SK-N-MC (cell line): ENCODE measurements around the gene CA10.

Experiments
- DNase-seq: peaks from one replicate; pipeline ENCODE4 v3.0.0-alpha.2; 2011; ENCODE audit warnings: low read depth, low spot score
- H3K27ac ChIP-seq: fragments of 200-600 bp; sonication (generic); 2 replicates; pipeline ENCODE4 v1.5.1; 2016; ENCODE audit warnings: mixed run types
- H3K36me3 ChIP-seq: fragments of 200-600 bp; sonication (generic); 2 replicates; pipeline ENCODE4 v1.6.1; 2017; ENCODE audit warnings: antibody characterized with exemption, low read length, mixed read lengths; ENCODE audit not compliant: insufficient read depth
- H3K4me3 ChIP-seq: fragments of 200-600 bp; sonication (generic); 2 replicates; pipeline ENCODE4 v1.5.1; 2016
- H3K9ac ChIP-seq: fragments of 200-600 bp; sonication (generic); 2 replicates; pipeline ENCODE4 v1.8.0; 2017; ENCODE audit warnings: mixed run types, mixed read lengths; ENCODE audit not compliant: insufficient read length
- H3K9me3 ChIP-seq: fragments of 200-600 bp; sonication (generic); 2 replicates; pipeline ENCODE4 v1.6.1; 2017; ENCODE audit warnings: low read depth, mild to moderate bottlenecking, antibody characterized with exemption, low read length, moderate library complexity, mixed read lengths
- EZH2 ChIP-seq: fragments of 200-600 bp; sonication (generic); IDR thresholded peaks from one replicate; pipeline ENCODE4 v1.6.1; 2017; ENCODE audit warnings: antibody characterized with exemption
- FOXP2 ChIP-seq: optimal IDR thresholded peaks from 2 replicates; pipeline ENCODE3; 2011; ENCODE audit warnings: mild to moderate bottlenecking, moderate library complexity; ENCODE audit not compliant: insufficient read depth; ENCODE audit errors: extremely low read length, control extremely low read depth
- POLR2AphosphoS5 ChIP-seq: IDR thresholded peaks from 2 replicates; pipeline ENCODE4 v1.6.1; 2012; ENCODE audit warnings: mild to moderate bottlenecking, low read depth, low read length, borderline replicate concordance

The CA10 gene

GRCh38 chr17:52159246-52160135 is 977 bp upstream of the CA10 start:
- H3K4me3 ChIP-seq: no peak overlapping the region
- H3K9ac ChIP-seq: no peak overlapping the region
- H3K36me3 ChIP-seq: no peaks in the 10 kb centered on the region
- DNase-seq: no peak
- H3K9me3 ChIP-seq: no peaks in the 10 kb centered on the region
- H3K27ac ChIP-seq: no peak overlapping the region
- TF ChIP-seq POLR2AphosphoS5 (no peak), FOXP2 (no peak), EZH2 (no peak)

GRCh38 chr17:52157603-52158449 is 688 bp downstream of the CA10 start:
- DNase-seq: no peak
- H3K36me3 ChIP-seq: no peaks in the 10 kb centered on the region
- no peak overlapping the region for H3K4me3 ChIP-seq
- no peak for TF ChIP-seq FOXP2
- no peak for TF ChIP-seq POLR2AphosphoS5
- TF ChIP-seq EZH2: peak; percentile 79
- H3K9me3 ChIP-seq: no peaks in the 10 kb centered on the region
- H3K27ac ChIP-seq: no peak overlapping the region
- no peak overlapping the region for H3K9ac ChIP-seq

- no peak for DNase-seq
- no peak for TF ChIP-seq POLR2AphosphoS5
- TF ChIP-seq FOXP2: no peak
- no peak for TF ChIP-seq EZH2
- H3K27ac ChIP-seq: no peak overlapping the region
- H3K9ac ChIP-seq: no peak overlapping the region
- no peaks in the 10 kb centered on the region for H3K9me3 ChIP-seq
- H3K4me3 ChIP-seq: no peak overlapping the region
- H3K36me3 ChIP-seq: no peaks in the 10 kb centered on the region
Measured at GRCh38 chr17:52156576-52157570, 1.6 kb downstream of the CA10 start.

GRCh38 chr17:52155301-52155700 is 3.2 kb downstream of the CA10 start:
- H3K4me3 ChIP-seq: no peak overlapping the region
- H3K9me3 ChIP-seq: no peaks in the 10 kb centered on the region
- H3K9ac ChIP-seq: no peak overlapping the region
- no peak overlapping the region for H3K27ac ChIP-seq
- TF ChIP-seq EZH2: no peak
- no peak for TF ChIP-seq POLR2AphosphoS5
- no peak for TF ChIP-seq FOXP2
- DNase-seq: no peak
- no peaks in the 10 kb centered on the region for H3K36me3 ChIP-seq

- no peak overlapping the region for H3K4me3 ChIP-seq
- H3K27ac ChIP-seq: no peak overlapping the region
- H3K9ac ChIP-seq: no peak overlapping the region
- TF ChIP-seq POLR2AphosphoS5: no peak
- TF ChIP-seq FOXP2: no peak
- TF ChIP-seq EZH2: no peak
- DNase-seq: no peak
- no peaks in the 10 kb centered on the region for H3K9me3 ChIP-seq
- no peaks in the 10 kb centered on the region for H3K36me3 ChIP-seq
Measured at GRCh38 chr17:52154466-52154865, 4.0 kb downstream of the CA10 start.

- Histone ChIP-seq H3K9me3 (no peaks in the 10 kb centered on the region), H3K9ac (no peak overlapping the region), H3K4me3 (no peak overlapping the region), H3K27ac (no peak overlapping the region), H3K36me3 (no peaks in the 10 kb centered on the region)
- no peak for TF ChIP-seq FOXP2
- no peak for TF ChIP-seq POLR2AphosphoS5
- no peak for TF ChIP-seq EZH2
- DNase-seq: no peak
Measured at GRCh38 chr17:52150935-52151334, 7.6 kb downstream of the CA10 start.

GRCh38 chr17:52149626-52150025 is 8.9 kb downstream of the CA10 start:
- no peak for TF ChIP-seq FOXP2
- TF ChIP-seq EZH2: no peak
- TF ChIP-seq POLR2AphosphoS5: no peak
- no peak overlapping the region for H3K27ac ChIP-seq
- H3K36me3 ChIP-seq: no peaks in the 10 kb centered on the region
- DNase-seq: no peak
- H3K9ac ChIP-seq: no peak overlapping the region
- no peak overlapping the region for H3K4me3 ChIP-seq
- H3K9me3 ChIP-seq: no peaks in the 10 kb centered on the region

- H3K4me3 ChIP-seq: no peak overlapping the region
- TF ChIP-seq FOXP2 (no peak), EZH2 (no peak), POLR2AphosphoS5 (no peak)
- no peak for DNase-seq
- H3K27ac ChIP-seq: no peak overlapping the region
- no peaks in the 10 kb centered on the region for H3K9me3 ChIP-seq
- no peak overlapping the region for H3K9ac ChIP-seq
- no peaks in the 10 kb centered on the region for H3K36me3 ChIP-seq
Measured at GRCh38 chr17:52148969-52149351, 9.6 kb downstream of the CA10 start.
